ENCODE results near the gene MICU1.

Gene MICU1

DNA sequence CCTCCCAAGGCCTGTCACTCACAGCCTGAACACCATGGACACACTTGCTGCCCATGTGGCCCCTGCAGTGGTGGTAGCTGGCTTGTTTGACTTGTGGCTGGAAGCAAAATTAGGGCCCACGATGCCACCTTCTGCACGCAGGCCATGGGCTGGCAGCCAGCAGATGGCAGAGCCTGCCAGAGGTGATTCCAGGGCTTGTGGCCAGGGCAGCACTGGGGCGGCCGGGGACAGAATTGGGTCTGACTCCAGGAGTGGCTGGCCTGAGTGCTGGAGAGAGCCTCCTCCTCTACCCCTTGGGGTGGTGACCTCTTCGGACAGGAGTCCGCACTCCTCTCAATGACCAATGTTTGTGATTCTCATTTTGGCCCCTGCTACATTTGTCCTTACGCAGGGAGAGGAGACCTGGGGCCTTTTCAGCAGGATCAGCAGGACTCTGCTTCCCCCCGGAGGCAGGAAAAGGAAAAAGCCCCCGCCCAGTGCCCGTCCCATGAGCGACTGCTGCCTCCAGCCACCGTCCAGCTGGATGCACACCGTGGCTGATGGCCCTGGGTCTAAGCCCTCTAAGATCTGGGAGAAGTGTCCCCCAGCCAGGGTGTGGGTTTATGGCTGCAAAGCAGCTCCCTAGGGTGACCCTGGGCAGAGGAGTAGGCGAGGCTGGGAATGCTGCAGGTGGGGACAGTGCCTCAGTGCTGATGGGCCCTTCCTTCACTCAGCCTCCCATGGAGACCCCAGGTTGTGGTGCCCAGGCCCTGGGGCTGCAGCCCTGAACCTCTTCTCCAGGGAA is 297.6 kb downstream of the MICU1 start:
- TF ChIP-seq GATA3 (IDR thresholded peaks at IDR 0.05; ENCODE audit: low read depth, low read length) (no peak), GATA2 (IDR thresholded peaks at IDR 0.05; ENCODE audit: low read depth, low read length) (no peak)

GRCh38 chr10:72323771-72324191 is 302.1 kb downstream of the MICU1 start:
- TF ChIP-seq GATA3 (IDR thresholded peaks at IDR 0.05; ENCODE audit: low read depth, low read length) (no peak), GATA2 (IDR thresholded peaks at IDR 0.05; ENCODE audit: low read depth, low read length) (peak; percentile 47)

DNA sequence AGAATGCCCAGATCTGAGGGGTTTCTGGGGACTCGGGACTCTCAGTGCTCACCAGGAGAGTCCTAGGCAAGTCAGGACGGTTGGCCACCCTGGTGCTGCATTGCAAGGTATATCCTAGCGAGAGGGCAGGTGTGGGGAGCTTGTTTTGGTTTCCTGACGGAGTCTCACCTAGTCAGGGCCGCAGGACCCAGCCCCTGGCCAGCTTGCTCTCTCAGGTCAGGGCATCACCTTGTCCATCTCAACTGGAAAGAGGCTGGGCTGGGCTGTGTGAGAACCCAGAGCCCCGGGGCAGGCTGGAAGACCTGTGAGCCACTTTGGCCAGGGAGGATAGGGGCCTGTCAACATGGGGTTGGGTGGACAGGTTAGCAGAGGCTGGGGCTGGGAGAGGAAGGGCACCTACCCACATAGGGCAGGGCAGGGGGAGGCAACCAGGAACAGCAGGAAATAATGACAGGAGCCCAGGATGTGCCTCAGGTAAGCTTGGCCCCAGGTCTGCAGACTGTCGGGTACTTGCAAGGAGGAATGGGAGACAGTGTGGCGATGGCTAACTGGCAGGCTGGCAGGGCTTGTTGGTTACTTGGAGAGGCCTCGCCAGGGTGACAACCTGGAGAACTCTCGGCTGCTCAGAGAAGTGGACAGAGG is 302.6 kb downstream of the MICU1 start:
- TF ChIP-seq GATA3 (IDR thresholded peaks at IDR 0.05; ENCODE audit: low read depth, low read length) (no peak), GATA2 (IDR thresholded peaks at IDR 0.05; ENCODE audit: low read depth, low read length) (no peak)

DNA sequence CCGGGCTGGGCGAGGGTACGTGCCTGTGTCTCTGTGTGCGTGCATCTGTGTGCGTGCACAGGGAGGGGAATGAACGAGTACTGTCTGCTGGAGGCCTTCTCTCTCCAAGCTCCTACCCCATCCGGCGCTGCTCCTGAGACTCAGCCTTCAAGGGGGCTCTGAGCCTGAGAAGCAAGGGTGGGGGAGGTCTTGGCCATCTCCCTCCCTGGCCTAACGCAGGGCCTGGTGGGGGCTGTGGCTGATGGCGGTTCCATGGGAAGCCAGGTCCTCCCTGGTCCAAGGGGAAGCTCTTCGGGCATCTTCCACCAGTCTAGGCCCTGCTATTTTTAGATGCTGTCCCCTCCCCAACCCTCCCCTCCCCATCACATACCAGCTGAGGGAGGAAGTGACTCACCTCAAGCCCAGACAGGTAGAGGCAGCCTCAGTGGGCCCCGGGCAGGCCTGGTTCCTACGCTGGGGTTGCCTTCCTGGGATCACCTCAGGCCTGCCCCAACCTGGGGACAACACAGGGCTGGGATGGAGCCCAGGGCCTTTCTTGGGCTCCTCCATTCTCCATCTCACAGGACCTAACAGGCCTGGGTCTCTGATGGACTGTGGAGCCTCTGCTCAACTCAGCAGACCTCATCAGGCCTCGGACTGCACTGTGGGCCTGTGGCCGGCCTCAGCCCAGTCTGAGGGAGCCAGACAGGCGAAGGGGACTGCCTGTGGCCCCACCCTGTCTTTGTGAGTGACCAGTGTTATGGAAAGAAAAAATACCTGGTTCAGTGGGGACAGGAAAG is 303.4 kb downstream of the MICU1 start:
- TF ChIP-seq GATA3 (IDR thresholded peaks at IDR 0.05; ENCODE audit: low read depth, low read length): no peak
- TF ChIP-seq GATA2 (IDR thresholded peaks at IDR 0.05; ENCODE audit: low read depth, low read length): no peak

- TF ChIP-seq GATA3 (IDR thresholded peaks at IDR 0.05; ENCODE audit: low read depth, low read length) (no peak), GATA2 (IDR thresholded peaks at IDR 0.05; ENCODE audit: low read depth, low read length) (no peak)
Observed at GRCh38 chr10:72322030-72322279, 303.9 kb downstream of the MICU1 start.

- no peak for TF ChIP-seq GATA2 (IDR thresholded peaks at IDR 0.05; ENCODE audit: low read depth, low read length)
- no peak for TF ChIP-seq GATA3 (IDR thresholded peaks at IDR 0.05; ENCODE audit: low read depth, low read length)
Observed at GRCh38 chr10:72321248-72322029, 304.4 kb downstream of the MICU1 start.

- no peak for TF ChIP-seq GATA3 (IDR thresholded peaks at IDR 0.05; ENCODE audit: low read depth, low read length)
- TF ChIP-seq GATA2 (IDR thresholded peaks at IDR 0.05; ENCODE audit: low read depth, low read length): peak; percentile 84
Observed at GRCh38 chr10:72320676-72321247, 305.1 kb downstream of the MICU1 start.

DNA sequence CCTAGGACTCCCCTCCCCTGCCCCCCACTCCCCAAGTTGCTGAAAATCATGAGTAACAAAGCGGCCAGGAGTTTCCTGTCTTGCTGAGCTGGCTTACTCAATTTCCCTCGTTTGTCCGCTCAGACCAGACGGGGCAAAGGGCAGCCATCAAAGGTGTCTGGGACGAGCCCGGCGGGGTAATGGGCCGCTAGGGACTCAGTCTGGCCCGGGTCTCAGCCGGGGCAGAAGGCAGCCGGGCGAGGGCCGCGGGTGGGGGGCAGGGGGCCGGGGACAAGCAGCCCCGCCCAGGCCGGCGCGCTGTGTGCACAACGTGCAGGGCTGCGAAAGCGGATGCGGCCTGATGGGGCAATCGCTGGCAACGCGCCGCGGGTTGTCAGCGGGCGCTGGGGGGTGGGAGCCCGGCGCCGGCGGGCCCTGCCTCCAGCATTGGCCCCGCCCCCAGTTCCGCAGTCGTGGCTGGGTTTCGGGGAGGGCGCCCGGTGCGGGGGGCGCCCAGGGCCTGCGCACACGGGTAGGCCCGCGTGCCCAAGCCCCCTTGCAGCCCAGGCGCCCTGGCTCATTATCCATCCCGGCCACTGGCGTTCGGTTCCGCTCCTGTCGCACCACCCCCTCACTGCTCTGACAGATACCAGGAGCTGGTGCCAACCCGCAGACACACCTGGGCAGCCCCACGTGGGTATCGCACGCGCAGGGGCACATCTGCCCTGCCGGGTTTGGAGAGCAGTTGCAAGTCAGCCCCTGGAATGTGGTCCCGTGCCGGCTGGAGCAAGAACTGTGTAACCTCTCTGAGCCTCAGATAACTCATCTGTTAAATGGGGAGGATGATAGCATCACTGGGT is 306.2 kb downstream of the MICU1 start:
- TF ChIP-seq GATA3 (IDR thresholded peaks at IDR 0.05; ENCODE audit: low read depth, low read length) (no peak), GATA2 (IDR thresholded peaks at IDR 0.05; ENCODE audit: low read depth, low read length) (no peak)

- TF ChIP-seq GATA2 (IDR thresholded peaks at IDR 0.05; ENCODE audit: low read depth, low read length) (no peak), GATA3 (IDR thresholded peaks at IDR 0.05; ENCODE audit: low read depth, low read length) (no peak)
Observed at GRCh38 chr10:72318418-72319262, 307.2 kb downstream of the MICU1 start.

All from SH-SY5Y (cell line).